Stimulated activated memory B cell treated with anti-CD40 and anti-IgM and Interleukin-4, amounts not matched to agents 10 μg/mL and 1 μg/mL and 100 μg/mL, for 72 hours (primary cell): ENCODE measurements around the gene REX1BD.
A peak's percentile ranks its signal among the peaks of the same experiment; 100 is the strongest.
"Not testable (repeated sequence)": the region's sequence is repeated elsewhere in the genome, so short reads cannot be mapped to it uniquely, and the experiment has no call there.

ENCODE experiments used
- ATAC-seq: fragments of 150-1000 bp; cut with Tn5 transposase; 2 replicates; pipeline ENCODE4 v1.10.0; 2021
- H3K27ac Mint-ChIP-seq: one replicate; pipeline ENCODE4 v1.8.0; 2022; ENCODE audit warnings: mild to moderate bottlenecking, mixed read lengths
- H3K27me3 Mint-ChIP-seq: one replicate; pipeline ENCODE4 v1.8.0; 2022; ENCODE audit warnings: mixed read lengths
- H3K36me3 Mint-ChIP-seq: one replicate; pipeline ENCODE4 v1.8.0; 2022; ENCODE audit warnings: mixed read lengths
- H3K4me1 Mint-ChIP-seq: one replicate; pipeline ENCODE4 v1.8.0; 2022; ENCODE audit warnings: mixed read lengths
- H3K4me3 Mint-ChIP-seq: one replicate; pipeline ENCODE4 v1.8.0; 2022; ENCODE audit warnings: mild to moderate bottlenecking, moderate library complexity, mixed read lengths
- H3K9me3 Mint-ChIP-seq: one replicate; pipeline ENCODE4 v1.8.0; 2022; ENCODE audit warnings: mixed read lengths

Gene REX1BD

GRCh38 chr19:18588611-18589379 lies at the start of gene REX1BD:
Gene REX1BD (plus strand): TSS chr19:18588798. CDS start chr19:18588802, 4 bp downstream.
- Mint-ChIP-seq H3K9me3 (no peaks in the 10 kb centered on the region), H3K36me3 (peaks cover 6% of the 10 kb centered on the region), H3K27me3 (no peaks in the 10 kb centered on the region), H3K4me3 (peak within 1 kb of the TSS; percentile 86), H3K27ac (peak within 1 kb of the TSS; percentile 92), H3K4me1 (peaks cover 53% of the 10 kb centered on the region)
- ATAC-seq = peak; percentile 95

GRCh38 chr19:18539372-18539771 lies 49.2 kb upstream of the REX1BD start:
- ATAC-seq = no peak
- H3K27me3 Mint-ChIP-seq = no peaks in the 10 kb centered on the region
- peaks cover 40% of the 10 kb centered on the region for H3K36me3 Mint-ChIP-seq
- peaks cover 22% of the 10 kb centered on the region for H3K4me1 Mint-ChIP-seq
- H3K4me3 Mint-ChIP-seq = no peak overlapping the region
- H3K27ac Mint-ChIP-seq = no peak overlapping the region
- peaks cover 3% of the 10 kb centered on the region for H3K9me3 Mint-ChIP-seq

GRCh38 chr19:18540200-18540599 lies 48.4 kb upstream of the REX1BD start:
- not testable (repeated sequence) for H3K27me3 Mint-ChIP-seq, ATAC-seq, H3K9me3 Mint-ChIP-seq, H3K4me3 Mint-ChIP-seq, H3K27ac Mint-ChIP-seq
- Mint-ChIP-seq H3K36me3 (peaks cover 36% of the 10 kb centered on the region), H3K4me1 (peaks cover 24% of the 10 kb centered on the region)

GRCh38 chr19:18541258-18541991 lies 47.2 kb upstream of the REX1BD start:
- Mint-ChIP-seq H3K9me3 (peaks cover 3% of the 10 kb centered on the region), H3K4me1 (peaks cover 24% of the 10 kb centered on the region), H3K27me3 (no peaks in the 10 kb centered on the region), H3K4me3 (no peak overlapping the region), H3K27ac (no peak overlapping the region), H3K36me3 (peaks cover 25% of the 10 kb centered on the region)
- ATAC-seq = no peak

GRCh38 chr19:18541992-18542940 lies 46.3 kb upstream of the REX1BD start:
- Mint-ChIP-seq H3K4me3 (peak overlapping the region; percentile 79), H3K36me3 (peaks cover 17% of the 10 kb centered on the region)

GRCh38 chr19:18542941-18543813 lies 45.4 kb upstream of the REX1BD start, which contains the start of gene FKBP8:
Gene FKBP8 (minus strand): TSS chr19:18543573. CDS start chr19:18541970, 1,603 bp downstream.
- H3K4me3 Mint-ChIP-seq = peak within 1 kb of the TSS; percentile 92
- peak; percentile 97 for ATAC-seq
- no peaks in the 10 kb centered on the region for H3K27me3 Mint-ChIP-seq
- no peaks in the 10 kb centered on the region for H3K9me3 Mint-ChIP-seq
- H3K27ac Mint-ChIP-seq = peak within 1 kb of the TSS; percentile 95
- peaks cover 24% of the 10 kb centered on the region for H3K4me1 Mint-ChIP-seq
- H3K36me3 Mint-ChIP-seq = peaks cover 17% of the 10 kb centered on the region

More at GRCh38 chr19:18541992-18542940, 46.3 kb upstream of the REX1BD start:
- H3K27me3 Mint-ChIP-seq = no peaks in the 10 kb centered on the region
- peak overlapping the region; percentile 95 for H3K27ac Mint-ChIP-seq
- peaks cover 24% of the 10 kb centered on the region for H3K4me1 Mint-ChIP-seq
- ATAC-seq = no peak
- H3K9me3 Mint-ChIP-seq = no peaks in the 10 kb centered on the region

GRCh38 chr19:18543814-18544475 lies 44.7 kb upstream of the REX1BD start:
- Mint-ChIP-seq H3K27me3 (no peaks in the 10 kb centered on the region), H3K27ac (peak overlapping the region; percentile 95), H3K36me3 (peaks cover 17% of the 10 kb centered on the region), H3K4me1 (peaks cover 24% of the 10 kb centered on the region), H3K9me3 (no peaks in the 10 kb centered on the region), H3K4me3 (peak overlapping the region; percentile 92)
- peak; percentile 89 for ATAC-seq

- H3K4me3 Mint-ChIP-seq = no peak overlapping the region
Observed at GRCh38 chr19:18551631-18552030, 37.0 kb upstream of the REX1BD start.

GRCh38 chr19:18557411-18558201 lies 31.0 kb upstream of the REX1BD start, which contains the start of gene KXD1:
Gene KXD1 (plus strand): TSS chr19:18557870. CDS start chr19:18562057, 4,187 bp downstream.
- Mint-ChIP-seq H3K4me1 (peaks cover 34% of the 10 kb centered on the region), H3K27me3 (no peaks in the 10 kb centered on the region), H3K9me3 (no peaks in the 10 kb centered on the region), H3K36me3 (peaks cover 12% of the 10 kb centered on the region), H3K4me3 (peak within 1 kb of the TSS; percentile 91), H3K27ac (peak within 1 kb of the TSS; percentile 95)
- peak; percentile 100 for ATAC-seq

More at GRCh38 chr19:18551631-18552030, 37.0 kb upstream of the REX1BD start:
- no peak overlapping the region for H3K27ac Mint-ChIP-seq
- no peaks in the 10 kb centered on the region for H3K4me1 Mint-ChIP-seq
- no peak for ATAC-seq
- H3K9me3 Mint-ChIP-seq = no peaks in the 10 kb centered on the region
- no peaks in the 10 kb centered on the region for H3K27me3 Mint-ChIP-seq
- H3K36me3 Mint-ChIP-seq = no peaks in the 10 kb centered on the region

- peaks cover 34% of the 10 kb centered on the region for H3K4me1 Mint-ChIP-seq
- H3K9me3 Mint-ChIP-seq = no peaks in the 10 kb centered on the region
- peaks cover 16% of the 10 kb centered on the region for H3K36me3 Mint-ChIP-seq
- ATAC-seq = no peak
- H3K27ac Mint-ChIP-seq = peak overlapping the region; percentile 95
- H3K27me3 Mint-ChIP-seq = no peaks in the 10 kb centered on the region
- peak overlapping the region; percentile 91 for H3K4me3 Mint-ChIP-seq
Observed at GRCh38 chr19:18558202-18558555, 30.4 kb upstream of the REX1BD start.

- H3K36me3 Mint-ChIP-seq = peaks cover 21% of the 10 kb centered on the region
- H3K27ac Mint-ChIP-seq = peak overlapping the region; percentile 95
- no peaks in the 10 kb centered on the region for H3K27me3 Mint-ChIP-seq
- ATAC-seq = no peak
- no peaks in the 10 kb centered on the region for H3K9me3 Mint-ChIP-seq
- peak overlapping the region; percentile 91 for H3K4me3 Mint-ChIP-seq
- peaks cover 34% of the 10 kb centered on the region for H3K4me1 Mint-ChIP-seq
Observed at GRCh38 chr19:18558604-18559003, 30.0 kb upstream of the REX1BD start.

- H3K36me3 Mint-ChIP-seq = peaks cover 32% of the 10 kb centered on the region
- H3K9me3 Mint-ChIP-seq = no peaks in the 10 kb centered on the region
- H3K27ac Mint-ChIP-seq = peak overlapping the region; percentile 64
- H3K4me1 Mint-ChIP-seq = peaks cover 34% of the 10 kb centered on the region
- H3K27me3 Mint-ChIP-seq = no peaks in the 10 kb centered on the region
- peak overlapping the region; percentile 16 for H3K4me3 Mint-ChIP-seq
- ATAC-seq = no peak
Observed at GRCh38 chr19:18559685-18560084, 28.9 kb upstream of the REX1BD start.

- peaks cover 34% of the 10 kb centered on the region for H3K4me1 Mint-ChIP-seq
- no peak overlapping the region for H3K27ac Mint-ChIP-seq
- H3K27me3 Mint-ChIP-seq = no peaks in the 10 kb centered on the region
- ATAC-seq = no peak
- no peaks in the 10 kb centered on the region for H3K9me3 Mint-ChIP-seq
- H3K36me3 Mint-ChIP-seq = peaks cover 42% of the 10 kb centered on the region
- H3K4me3 Mint-ChIP-seq = no peak overlapping the region
Observed at GRCh38 chr19:18562086-18562485, 26.5 kb upstream of the REX1BD start.
